Stomach (tissue), 9 donors: ENCODE data around the gene TBC1D30. TPM values are rescaled to one million over a fixed set of nuclear protein-coding genes. Genes with fewer than 3 reads are reported as not detected.

Source experiments
- DNase-seq, 2 donors: peaks; one replicate each; pipeline versions ENCODE4 v3.0.0 to v3.0.0-alpha.2; 2013 to 2019
- H3K27ac ChIP-seq, 5 donors: fragments of 200-600 bp in 4 of 5; sonication (generic) in 4 of 5; one replicate each; pipeline ENCODE4 v1.5.1; 2013 to 2019; ENCODE audit warnings: mild to moderate bottlenecking in 1 of 5, moderate library complexity in 1 of 5
- H3K27me3 ChIP-seq, 3 donors: fragments of 200-600 bp; sonication (generic); one replicate each; pipeline ENCODE4 v1.5.1; 2017 to 2019; ENCODE audit warnings: mixed run types in 1 of 3
- H3K36me3 ChIP-seq, 4 donors: fragments of 200-600 bp; sonication (generic); 1 replicate in 3 of 4; 2 replicates in 1 of 4; pipeline ENCODE4 v1.5.1; 2016 to 2019
- H3K4me1 ChIP-seq, 4 donors: fragments of 200-600 bp; sonication (generic); one replicate each; pipeline ENCODE4 v1.5.1; 2016 to 2019
- H3K4me3 ChIP-seq, 4 donors: fragments of 200-600 bp; sonication (generic) in 3 of 4; one replicate each; pipeline ENCODE4 v1.5.1; 2016 to 2019; ENCODE audit warnings: mild to moderate bottlenecking in 1 of 4
- H3K9me3 ChIP-seq, 4 donors: fragments of 200-600 bp; sonication (generic); one replicate each; pipeline ENCODE4 v1.5.1; 2016 to 2019
- CTCF ChIP-seq, 7 experiments: fragments of 450-650 bp in 4 of 7; fragments of 200-600 bp in 3 of 7; sonication (generic) in 3 of 7; IDR thresholded peaks; one replicate each; pipeline ENCODE4 v1.5.1; 2016 to 2019; ENCODE audit warnings: antibody characterized with exemption in 7 of 7, control low read depth in 2 of 7, mild to moderate bottlenecking in 1 of 7
- EP300 ChIP-seq: sonication (generic); formaldehyde crosslinking; IDR thresholded peaks from one replicate; pipeline ENCODE4 v1.6.1; 2017; ENCODE audit warnings: antibody characterized with exemption
- POLR2A ChIP-seq, 4 donors: fragments of 450-650 bp; IDR thresholded peaks; one replicate each; pipeline ENCODE4 v1.6.1; 2016; ENCODE audit warnings: antibody characterized with exemption in 4 of 4, control low read depth in 2 of 4, mild to moderate bottlenecking in 1 of 4, moderate library complexity in 1 of 4
- POLR2AphosphoS5 ChIP-seq, 3 donors: sonication (generic); formaldehyde crosslinking; IDR thresholded peaks; one replicate each; pipeline ENCODE4 v1.6.1; 2016; ENCODE audit warnings: antibody characterized with exemption in 3 of 3
- WGBS, 5 donors: extraction: QIAGEN DNeasy Blood & Tissue Kit in 3 of 5; methylation state at CpG; one replicate each; pipeline versions ENCODE4 v1.1.5 to v1.1.7; 2013 to 2018; 5-methylcytosine and 5-hydroxymethylcytosine counted together
- intact Hi-C: fragments of 100-400 bp; cut with DNase I; formaldehyde crosslinking; loops from one replicate; pipeline ENCODE4 v1.15.1; 2023; ENCODE audit warnings: low total_unique reads
- polyA plus RNA-seq, 3 donors: library from polyadenylated mRNA; stranded (reverse); fragments of 200-250 nt; gene quantifications; one replicate each; pipeline ENCODE4 v1.2.3, GENCODE V29; 2013
- total RNA-seq, 5 donors: library from RNA; depleted of rRNA; stranded (reverse); fragments of >200 nt; gene quantifications; one replicate each; pipeline versions ENCODE4 v1.1.0 to v1.2.3, GENCODE V29; 2014 to 2016
- donor health status: healthy with polysubstance abuse.
- donor health status: Bipolar disorder and iron deficiency.
- donor health status: healthy.

The TBC1D30 gene
- total and polyA plus RNA-seq, 8 donors, result 1.8 to 41.1 (median 8.9) TPM

DNA sequence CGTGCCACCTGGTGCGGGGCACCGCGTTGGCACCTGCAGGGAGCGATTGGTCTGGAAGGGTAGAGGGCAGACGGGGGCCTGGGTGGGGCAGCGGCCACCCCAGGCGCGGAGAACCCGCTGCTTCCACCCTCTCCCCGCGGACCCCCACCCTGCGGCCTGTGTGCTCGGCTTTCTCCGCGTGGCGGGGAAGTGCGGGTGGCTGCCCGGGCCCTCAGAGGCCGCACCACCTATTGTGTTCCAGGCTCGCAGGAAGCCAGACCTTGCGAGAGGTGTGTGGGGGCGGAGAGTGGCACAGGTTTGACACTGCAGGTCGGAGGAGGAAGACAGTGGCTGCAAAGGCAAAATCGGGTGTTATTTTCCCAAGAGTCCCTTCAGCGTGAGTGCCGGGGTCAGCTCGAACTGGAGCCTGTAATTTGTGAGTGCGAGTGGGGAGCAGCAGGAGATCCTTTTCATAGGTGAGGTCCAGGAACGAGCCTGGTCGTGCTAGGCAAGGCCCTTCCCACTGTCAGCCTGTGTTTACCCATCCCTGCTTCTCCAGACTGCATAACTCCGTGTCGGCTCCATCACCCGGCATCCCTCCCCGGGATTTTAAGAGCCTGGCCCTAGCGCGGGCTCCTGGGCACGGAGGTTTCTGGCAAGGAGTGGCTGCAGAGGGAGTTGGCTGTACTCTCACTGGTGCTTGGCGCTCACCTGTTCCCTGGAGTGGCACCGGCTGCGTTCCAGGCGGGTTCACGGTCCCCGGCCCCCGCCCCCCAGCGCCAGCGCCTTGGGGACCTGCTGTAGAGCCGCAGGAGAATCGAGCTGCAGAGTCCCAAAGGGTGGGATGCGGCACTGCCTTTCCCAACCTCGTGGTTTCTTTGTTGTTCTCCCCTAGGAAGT, 935 bp downstream of the TBC1D30 start:
- TF ChIP-seq POLR2AphosphoS5 (IDR thresholded peaks at IDR 0.05) (no peak), POLR2A (IDR thresholded peaks at IDR 0.05) (no peak), CTCF (IDR thresholded peaks at IDR 0.05) (no peak), EP300 (no peak)
- 3 to 7% (median 4%) methylated on average over 35 to 51 of the region's 51 CpGs for WGBS, 5 donors
- intact Hi-C loops, result no loop called here
- Histone ChIP-seq H3K27ac (no peak overlapping the region), H3K36me3 (peaks cover 0 to 3% (median 0%) of the 10 kb centered on the region in 4 donors), H3K27me3 (peaks cover 10 to 58% (median 34%) of the 10 kb centered on the region in 3 donors), H3K4me1 (peaks cover 21 to 30% (median 28%) of the 10 kb centered on the region in 4 donors), H3K9me3 (peaks cover 0 to 13% (median 0%) of the 10 kb centered on the region in 4 donors), H3K4me3 (peak overlapping the region; percentile 35 to 66 (median 55))
- DNase-seq, result peak; percentile 25 to 26

DNA sequence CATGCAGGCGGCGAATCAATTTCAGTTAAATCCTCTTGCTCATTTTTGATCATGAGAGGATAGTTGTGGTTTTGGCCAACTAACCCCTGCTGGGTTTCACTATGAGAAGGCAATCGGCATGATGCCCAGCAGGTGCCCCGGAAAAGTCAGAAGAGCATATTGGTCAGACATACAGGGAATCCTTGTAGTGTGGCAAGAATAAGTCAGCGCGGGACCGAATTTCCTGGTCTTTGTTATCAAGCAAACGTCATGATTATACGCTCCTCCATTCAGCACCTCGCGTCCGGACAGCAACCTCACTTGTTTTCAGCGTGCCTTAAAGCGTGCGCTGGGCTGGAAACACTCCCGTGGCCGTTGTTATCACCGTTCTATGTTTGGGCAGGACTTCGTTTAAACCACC, 1.8 kb downstream of the TBC1D30 start:
- intact Hi-C loops, result no loop called here
- WGBS, 5 donors, result 5 to 8% (median 7%) methylated on average over 16 to 19 of the region's 19 CpGs
- peak overlapping the region in 3 of 4 donors; percentile 19 to 66 (median 35) for H3K4me3 ChIP-seq
- H3K27me3 ChIP-seq, result peaks cover 10 to 58% (median 34%) of the 10 kb centered on the region in 3 donors
- H3K27ac ChIP-seq, result no peak overlapping the region
- H3K4me1 ChIP-seq, result peaks cover 21 to 30% (median 28%) of the 10 kb centered on the region in 4 donors
- DNase-seq, result peak; percentile 81 to 91
- peaks cover 0 to 13% (median 0%) of the 10 kb centered on the region in 4 donors for H3K9me3 ChIP-seq
- TF ChIP-seq POLR2AphosphoS5 (IDR thresholded peaks at IDR 0.05) (peak in 1 of 3 donors; percentile 71), CTCF (IDR thresholded peaks at IDR 0.05) (no peak), EP300 (no peak)
- H3K36me3 ChIP-seq, result peaks cover 0 to 3% (median 0%) of the 10 kb centered on the region in 4 donors

DNA sequence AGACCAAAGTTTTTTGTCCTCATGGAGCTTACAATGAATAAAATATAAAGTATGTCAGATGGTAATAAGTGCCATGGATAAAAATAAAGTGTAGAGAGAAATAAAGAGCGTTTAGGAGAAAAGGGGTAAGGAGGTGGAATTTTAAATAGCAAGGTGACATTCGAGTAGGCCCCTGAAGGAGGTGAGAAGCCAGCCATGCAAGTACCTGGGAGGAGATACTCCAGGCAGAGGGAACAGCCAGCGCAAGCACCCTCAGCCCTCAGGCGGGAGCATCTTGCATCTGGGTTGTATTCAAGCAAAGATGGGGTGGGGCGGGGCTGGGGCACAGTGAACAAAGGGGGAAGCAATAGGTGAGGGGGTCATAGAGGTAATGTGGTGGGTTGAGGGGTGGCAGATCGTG, 4.3 kb downstream of the TBC1D30 start:
- no peaks in the 10 kb centered on the region for H3K9me3 ChIP-seq
- no peak overlapping the region for H3K27ac ChIP-seq
- TF ChIP-seq EP300 (no peak), CTCF (IDR thresholded peaks at IDR 0.05) (no peak), POLR2A (IDR thresholded peaks at IDR 0.05) (no peak), POLR2AphosphoS5 (IDR thresholded peaks at IDR 0.05) (no peak)
- no peak overlapping the region for H3K4me3 ChIP-seq
- DNase-seq, result no peak
- 83 to 92% (median 87%) methylated on average over 6 of the region's 6 CpGs for WGBS, 5 donors
- H3K27me3 ChIP-seq, result peaks cover 10 to 53% (median 34%) of the 10 kb centered on the region in 3 donors
- peaks cover 21 to 30% (median 28%) of the 10 kb centered on the region in 4 donors for H3K4me1 ChIP-seq
- peaks cover 0 to 14% (median 12%) of the 10 kb centered on the region in 4 donors for H3K36me3 ChIP-seq
- intact Hi-C loops, result no loop called here

GRCh38 chr12:64833928-64834327, 9.5 kb downstream of the TBC1D30 start:
- no peaks in the 10 kb centered on the region for H3K9me3 ChIP-seq
- DNase-seq, result no peak
- H3K4me3 ChIP-seq, result no peak overlapping the region
- 85 to 90% (median 89%) methylated on average over 3 of the region's 3 CpGs for WGBS, 5 donors
- no peaks in the 10 kb centered on the region for H3K4me1 ChIP-seq
- TF ChIP-seq POLR2A (IDR thresholded peaks at IDR 0.05), result no peak
- no peak for TF ChIP-seq POLR2AphosphoS5 (IDR thresholded peaks at IDR 0.05)
- TF ChIP-seq EP300, result no peak
- TF ChIP-seq CTCF (IDR thresholded peaks at IDR 0.05), result no peak
- peaks cover 0 to 25% (median 22%) of the 10 kb centered on the region in 4 donors for H3K36me3 ChIP-seq
- no peak overlapping the region for H3K27ac ChIP-seq
- H3K27me3 ChIP-seq, result peaks cover 0 to 5% (median 0%) of the 10 kb centered on the region in 3 donors
- intact Hi-C loops, result no loop called here
